H54 (cell line): ENCODE measurements around the gene RGS5.

ENCODE experiments used
- DNase-seq: peaks from one replicate; pipeline ENCODE4 v3.0.0; 2011; ENCODE audit warnings: low spot score, mixed read lengths; ENCODE audit not compliant: insufficient read length
- FAIRE-seq: peaks from 3 replicates; lab custom pipeline; 2011; peaks lifted over from hg19 to GRCh38; lab: Jason Lieb, UNC
- POLR2A ChIP-seq: IDR thresholded peaks from 2 replicates; pipeline ENCODE4 v1.6.1; 2011; ENCODE audit warnings: low read depth, mild to moderate bottlenecking, low read length

The RGS5 gene

GRCh38 chr1:163104385-163105099, 98.2 kb downstream of the RGS5 start:
- FAIRE-seq (no peak), DNase-seq (no peak)
- TF ChIP-seq POLR2A, result no peak

GRCh38 chr1:163102590-163102989, 100.1 kb downstream of the RGS5 start:
- TF ChIP-seq POLR2A, result no peak
- DNase-seq (no peak), FAIRE-seq (no peak)

- no peak for FAIRE-seq
- no peak for TF ChIP-seq POLR2A
- DNase-seq, result no peak
Observed at GRCh38 chr1:163095213-163095612, 107.5 kb downstream of the RGS5 start.

- no peak for FAIRE-seq
- TF ChIP-seq POLR2A, result no peak
- no peak for DNase-seq
Observed at GRCh38 chr1:163094589-163094988, 108.1 kb downstream of the RGS5 start.

GRCh38 chr1:163094182-163094581, 108.5 kb downstream of the RGS5 start:
- no peak for DNase-seq
- FAIRE-seq, result no peak
- TF ChIP-seq POLR2A, result no peak

- FAIRE-seq (no peak), DNase-seq (no peak)
- no peak for TF ChIP-seq POLR2A
Observed at GRCh38 chr1:163093579-163093978, 109.1 kb downstream of the RGS5 start.

GRCh38 chr1:163093169-163093568, 109.5 kb downstream of the RGS5 start:
- DNase-seq (no peak), FAIRE-seq (peak; percentile 60)
- TF ChIP-seq POLR2A, result no peak
